Measurements from ENCODE around the gene MBP. TPM values are rescaled to one million over a fixed set of nuclear protein-coding genes. Genes with fewer than 3 reads are reported as not detected.

MBP gene
- total RNA-seq, 1 experiment from 2014 or later = not detected

GRCh38 chr18:77114415-77115191 is 18.0 kb downstream of the MBP start:
- no peak for DNase-seq (ENCODE audit: low spot score)

GRCh38 chr18:77114152-77114414 is 18.5 kb downstream of the MBP start:
- DNase-seq (ENCODE audit: low spot score) = no peak

- DNase-seq (ENCODE audit: low spot score) = no peak
These were observed 19.0 kb downstream of the MBP start for GRCh38 chr18:77113361-77114151.

- no peak for DNase-seq (ENCODE audit: low spot score)
These were observed 19.9 kb downstream of the MBP start for GRCh38 chr18:77112747-77113092.

- DNase-seq (ENCODE audit: low spot score) = no peak
These were observed 20.4 kb downstream of the MBP start for GRCh38 chr18:77111951-77112746.

- no peak for DNase-seq (ENCODE audit: low spot score)
These were observed 21.1 kb downstream of the MBP start for GRCh38 chr18:77111449-77111848.

GRCh38 chr18:77110936-77111335 is 21.6 kb downstream of the MBP start:
- DNase-seq (ENCODE audit: low spot score) = no peak

GRCh38 chr18:77110400-77110799 is 22.2 kb downstream of the MBP start:
- DNase-seq (ENCODE audit: low spot score) = no peak

GRCh38 chr18:77109648-77110019 is 22.9 kb downstream of the MBP start:
- no peak for DNase-seq (ENCODE audit: low spot score)

GRCh38 chr18:77108821-77109647 is 23.5 kb downstream of the MBP start:
- no peak for DNase-seq (ENCODE audit: low spot score)

- DNase-seq (ENCODE audit: low spot score) = peak; percentile 66
These were observed 24.4 kb downstream of the MBP start for GRCh38 chr18:77108001-77108692.

GRCh38 chr18:77107292-77107691 is 25.3 kb downstream of the MBP start:
- no peak for DNase-seq (ENCODE audit: low spot score)

GRCh38 chr18:77106331-77106730 is 26.3 kb downstream of the MBP start:
- DNase-seq (ENCODE audit: low spot score) = no peak

- DNase-seq (ENCODE audit: low spot score) = no peak
These were observed 26.9 kb downstream of the MBP start for GRCh38 chr18:77105680-77106079.

GRCh38 chr18:77105028-77105427 is 27.6 kb downstream of the MBP start:
- DNase-seq (ENCODE audit: low spot score) = no peak

GRCh38 chr18:77103991-77104531 is 28.5 kb downstream of the MBP start:
- DNase-seq (ENCODE audit: low spot score) = no peak

GRCh38 chr18:77103187-77103850 is 29.3 kb downstream of the MBP start:
- no peak for DNase-seq (ENCODE audit: low spot score)

GRCh38 chr18:77102259-77103040 is 30.1 kb downstream of the MBP start:
- DNase-seq (ENCODE audit: low spot score) = peak; percentile 23

GRCh38 chr18:77101410-77102258 is 30.9 kb downstream of the MBP start:
- DNase-seq (ENCODE audit: low spot score) = peak; percentile 94
